ENCODE results near the gene UBL7. TPM values are rescaled to one million over a fixed set of nuclear protein-coding genes. Genes with fewer than 3 reads are reported as not detected.

Gene UBL7
- total RNA-seq, 2 experiments from 2014 or later, result 14.3 to 17.1 TPM

GRCh38 chr15:74426404-74427281 lies 34.3 kb downstream of the UBL7 start:
- Histone ChIP-seq H3K27me3 (ENCODE audit: control insufficient read depth in 1 of 2, insufficient read depth in 2 of 2, low read length in 2 of 2) (no peaks in the 10 kb centered on the region), H3K36me3 (ENCODE audit: insufficient read depth, low read length) (no peaks in the 10 kb centered on the region), H3K4me3 (ENCODE audit: low read length) (no peak overlapping the region), H3K4me1 (ENCODE audit: insufficient read depth, low read length) (no peaks in the 10 kb centered on the region), H3K9me3 (ENCODE audit: control insufficient read depth in 1 of 2, insufficient read depth in 1 of 2, low read length in 2 of 2) (no peaks in the 10 kb centered on the region), H3K27ac (ENCODE audit: low read depth in 1 of 2, low read length in 2 of 2) (no peak overlapping the region)
- no peaks in the 10 kb centered on the region for H3K27me3 Mint-ChIP-seq
- ChIA-PET POLR2A (no interaction called here), CTCF (interaction anchor here (0.6 kb wide), 1 partner anchor 76 kb away, joined by 4 read pairs; no protein-coding TSS in a partner anchor)
- intact Hi-C loops (cut with DNase I, micrococcal nuclease), result no loop called here
- ATAC-seq (ENCODE audit: poor library complexity), result no peak
- TF ChIP-seq, protein P1, sequence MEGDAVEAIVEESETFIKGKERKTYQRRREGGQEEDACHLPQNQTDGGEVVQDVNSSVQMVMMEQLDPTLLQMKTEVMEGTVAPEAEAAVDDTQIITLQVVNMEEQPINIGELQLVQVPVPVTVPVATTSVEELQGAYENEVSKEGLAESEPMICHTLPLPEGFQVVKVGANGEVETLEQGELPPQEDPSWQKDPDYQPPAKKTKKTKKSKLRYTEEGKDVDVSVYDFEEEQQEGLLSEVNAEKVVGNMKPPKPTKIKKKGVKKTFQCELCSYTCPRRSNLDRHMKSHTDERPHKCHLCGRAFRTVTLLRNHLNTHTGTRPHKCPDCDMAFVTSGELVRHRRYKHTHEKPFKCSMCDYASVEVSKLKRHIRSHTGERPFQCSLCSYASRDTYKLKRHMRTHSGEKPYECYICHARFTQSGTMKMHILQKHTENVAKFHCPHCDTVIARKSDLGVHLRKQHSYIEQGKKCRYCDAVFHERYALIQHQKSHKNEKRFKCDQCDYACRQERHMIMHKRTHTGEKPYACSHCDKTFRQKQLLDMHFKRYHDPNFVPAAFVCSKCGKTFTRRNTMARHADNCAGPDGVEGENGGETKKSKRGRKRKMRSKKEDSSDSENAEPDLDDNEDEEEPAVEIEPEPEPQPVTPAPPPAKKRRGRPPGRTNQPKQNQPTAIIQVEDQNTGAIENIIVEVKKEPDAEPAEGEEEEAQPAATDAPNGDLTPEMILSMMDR (IDR thresholded peaks at IDR 0.05), result no peak
- H3K4me1 Mint-ChIP-seq (ENCODE audit: low read depth), result no peaks in the 10 kb centered on the region
- H3K36me3 Mint-ChIP-seq (ENCODE audit: low read depth), result no peaks in the 10 kb centered on the region
- no peak for DNase-seq
- no peaks in the 10 kb centered on the region for H3K9me3 Mint-ChIP-seq
- H3K4me3 Mint-ChIP-seq, result no peak overlapping the region
- H3K27ac Mint-ChIP-seq, result no peak overlapping the region

DNA sequence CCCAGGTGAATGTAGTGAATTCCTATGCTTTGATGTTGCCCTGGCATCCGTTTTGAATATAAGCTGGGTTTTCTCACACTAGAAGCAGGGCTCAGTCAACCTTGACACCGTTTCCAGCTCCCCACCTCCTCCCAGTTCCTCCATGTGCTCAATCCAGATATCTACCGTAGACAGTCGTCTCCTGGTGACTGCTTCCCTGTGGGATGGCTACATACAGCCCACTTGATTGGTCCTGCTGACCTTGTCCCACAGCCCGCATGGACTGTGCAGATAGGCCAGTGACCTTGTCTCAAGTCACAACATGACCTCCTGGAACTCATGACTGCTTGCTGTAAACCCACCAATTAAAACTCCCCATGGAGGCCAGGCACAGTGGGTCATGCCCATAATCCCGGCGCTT lies 35.3 kb downstream of the UBL7 start:
- H3K36me3 Mint-ChIP-seq (ENCODE audit: low read depth), result no peaks in the 10 kb centered on the region
- POLR2A ChIA-PET, result no interaction called here
- Histone ChIP-seq H3K4me3 (ENCODE audit: low read length) (no peak overlapping the region), H3K9me3 (ENCODE audit: control insufficient read depth in 1 of 2, insufficient read depth in 1 of 2, low read length in 2 of 2) (no peaks in the 10 kb centered on the region), H3K36me3 (ENCODE audit: insufficient read depth, low read length) (no peaks in the 10 kb centered on the region), H3K4me1 (ENCODE audit: insufficient read depth, low read length) (no peaks in the 10 kb centered on the region), H3K27ac (ENCODE audit: low read depth in 1 of 2, low read length in 2 of 2) (no peak overlapping the region), H3K27me3 (ENCODE audit: control insufficient read depth in 1 of 2, insufficient read depth in 2 of 2, low read length in 2 of 2) (no peaks in the 10 kb centered on the region)
- H3K4me3 Mint-ChIP-seq, result no peak overlapping the region
- no peaks in the 10 kb centered on the region for H3K27me3 Mint-ChIP-seq
- ATAC-seq (ENCODE audit: poor library complexity) (no peak), DNase-seq (no peak)
- intact Hi-C loops (cut with DNase I, micrococcal nuclease), result no loop called here
- H3K27ac Mint-ChIP-seq, result no peak overlapping the region
- H3K4me1 Mint-ChIP-seq (ENCODE audit: low read depth), result no peaks in the 10 kb centered on the region
- TF ChIP-seq, protein P1 (IDR thresholded peaks at IDR 0.05), result no peak
- no peaks in the 10 kb centered on the region for H3K9me3 Mint-ChIP-seq
- CTCF ChIA-PET, result no interaction called here

- Mint-ChIP-seq H3K4me1 (ENCODE audit: low read depth) (no peaks in the 10 kb centered on the region), H3K27me3 (no peaks in the 10 kb centered on the region), H3K9me3 (no peaks in the 10 kb centered on the region), H3K27ac (no peak overlapping the region), H3K36me3 (ENCODE audit: low read depth) (no peaks in the 10 kb centered on the region), H3K4me3 (no peak overlapping the region)
- Histone ChIP-seq H3K27me3 (ENCODE audit: control insufficient read depth in 1 of 2, insufficient read depth in 2 of 2, low read length in 2 of 2) (no peaks in the 10 kb centered on the region), H3K4me3 (ENCODE audit: low read length) (no peak overlapping the region), H3K36me3 (ENCODE audit: insufficient read depth, low read length) (no peaks in the 10 kb centered on the region), H3K27ac (ENCODE audit: low read depth in 1 of 2, low read length in 2 of 2) (no peak overlapping the region), H3K4me1 (ENCODE audit: insufficient read depth, low read length) (no peaks in the 10 kb centered on the region), H3K9me3 (ENCODE audit: control insufficient read depth in 1 of 2, insufficient read depth in 1 of 2, low read length in 2 of 2) (no peaks in the 10 kb centered on the region)
- TF ChIP-seq, protein P1 (IDR thresholded peaks at IDR 0.05), result no peak
- no peak for DNase-seq
- CTCF ChIA-PET, result no interaction called here
- POLR2A ChIA-PET, result no interaction called here
- intact Hi-C loops (cut with DNase I, micrococcal nuclease), result no loop called here
- ATAC-seq (ENCODE audit: poor library complexity), result no peak
Observed at GRCh38 chr15:74424901-74425528, 35.9 kb downstream of the UBL7 start.

Data from CD4-positive, alpha-beta T cell (primary cell).